ENCODE results near the gene PPP1R18. TPM values are rescaled to one million over a fixed set of nuclear protein-coding genes. Genes with fewer than 3 reads are reported as not detected.

PPP1R18 gene
- total and polyA plus RNA-seq, 9 of the 15 experiments (the other 6 are each of a cell fraction or from before 2014, with no cell fraction given): 12.0 to 99.2 (median 42.6) TPM

Small RNAs within 50 kb of the gene (small RNA-seq; reads per million reads assigned to genes)
- gene RF00019: not detected

Other genes starting within 250 kb of the PPP1R18 start
Only the 7 nearest of the 18 such genes appear.
- 16.9 and 26.8 TPM in 2 replicates for gene C6orf136, start 39.5 kb downstream of the PPP1R18 start, total RNA-seq (2014; rRNA removed)
- 14.1 and 14.5 TPM in 2 replicates for gene C6orf136, start 39.5 kb downstream of the PPP1R18 start, total RNA-seq (2014; rRNA removed; fragmentation: Illumina TruSeq; extraction: Trizol)
- 15.6 and 19.0 TPM in 2 replicates for gene C6orf136, start 39.5 kb downstream of the PPP1R18 start, total RNA-seq (2015; rRNA removed; fragmentation: Illumina TruSeq; extraction: Trizol)
- gene C6orf136, start 39.5 kb downstream of the PPP1R18 start, total RNA-seq (2021): 55.0 and 63.1 TPM in 2 replicates
- 16.2 and 35.4 TPM in 2 replicates for gene C6orf136, start 39.5 kb downstream of the PPP1R18 start, polyA plus RNA-seq (2011; rRNA removed)
- gene C6orf136, start 39.5 kb downstream of the PPP1R18 start, polyA plus RNA-seq (2014; fragmentation: Illumina TruSeq; extraction: Trizol): 50.3 and 54.6 TPM in 2 replicates
- 10 to 100 TPM; 18.4 to 18.5 TPM for gene C6orf136, start 39.5 kb downstream of the PPP1R18 start, polyA plus RNA-seq (2014; fragmentation: Nextera tagmentation; extraction: Ambion mirVana)
- gene C6orf136, start 39.5 kb downstream of the PPP1R18 start, polyA plus RNA-seq (2014; rRNA removed): 34.7 and 43.6 TPM in 2 replicates
- 57.7 and 62.8 TPM in 2 replicates for gene DHX16, start 13.6 kb downstream of the PPP1R18 start, total RNA-seq (2014; rRNA removed)
- 45.2 and 45.3 TPM in 2 replicates for gene DHX16, start 13.6 kb downstream of the PPP1R18 start, total RNA-seq (2014; rRNA removed; fragmentation: Illumina TruSeq; extraction: Trizol)
- gene DHX16, start 13.6 kb downstream of the PPP1R18 start, total RNA-seq (2015; rRNA removed; fragmentation: Illumina TruSeq; extraction: Trizol): 60.2 and 65.1 TPM in 2 replicates
- 42.7 and 47.5 TPM in 2 replicates for gene DHX16, start 13.6 kb downstream of the PPP1R18 start, total RNA-seq (2021)
- 41.5 and 57.4 TPM in 2 replicates for gene DHX16, start 13.6 kb downstream of the PPP1R18 start, polyA plus RNA-seq (2011; rRNA removed)
- 65.1 and 66.1 TPM in 2 replicates for gene DHX16, start 13.6 kb downstream of the PPP1R18 start, polyA plus RNA-seq (2014; fragmentation: Illumina TruSeq; extraction: Trizol)
- 10 to 100 TPM; 14.6 to 15.3 TPM for gene DHX16, start 13.6 kb downstream of the PPP1R18 start, polyA plus RNA-seq (2014; fragmentation: Nextera tagmentation; extraction: Ambion mirVana)
- gene DHX16, start 13.6 kb downstream of the PPP1R18 start, polyA plus RNA-seq (2014; rRNA removed): 47.9 and 57.3 TPM in 2 replicates
- gene NRM, start 4.3 kb upstream of the PPP1R18 start, total RNA-seq (2014; rRNA removed): 9.7 and 12.4 TPM in 2 replicates
- 10.6 and 14.4 TPM in 2 replicates for gene NRM, start 4.3 kb upstream of the PPP1R18 start, total RNA-seq (2014; rRNA removed; fragmentation: Illumina TruSeq; extraction: Trizol)
- 17.4 and 18.1 TPM in 2 replicates for gene NRM, start 4.3 kb upstream of the PPP1R18 start, total RNA-seq (2015; rRNA removed; fragmentation: Illumina TruSeq; extraction: Trizol)
- gene NRM, start 4.3 kb upstream of the PPP1R18 start, total RNA-seq (2021): 32.9 and 35.7 TPM in 2 replicates
- 12.6 and 22.9 TPM in 2 replicates for gene NRM, start 4.3 kb upstream of the PPP1R18 start, polyA plus RNA-seq (2011; rRNA removed)
- gene NRM, start 4.3 kb upstream of the PPP1R18 start, polyA plus RNA-seq (2014; fragmentation: Illumina TruSeq; extraction: Trizol): 57.9 and 58.2 TPM in 2 replicates
- gene NRM, start 4.3 kb upstream of the PPP1R18 start, polyA plus RNA-seq (2014; fragmentation: Nextera tagmentation; extraction: Ambion mirVana): 10 to 100 TPM; 16.1 to 18.6 TPM
- gene NRM, start 4.3 kb upstream of the PPP1R18 start, polyA plus RNA-seq (2014; rRNA removed): 19.4 and 22.5 TPM in 2 replicates
- 15.7 and 24.3 TPM in 2 replicates for gene MDC1, start 30.6 kb upstream of the PPP1R18 start, total RNA-seq (2014; rRNA removed)
- gene MDC1, start 30.6 kb upstream of the PPP1R18 start, total RNA-seq (2014; rRNA removed; fragmentation: Illumina TruSeq; extraction: Trizol): 20.0 and 25.5 TPM in 2 replicates
- gene MDC1, start 30.6 kb upstream of the PPP1R18 start, total RNA-seq (2015; rRNA removed; fragmentation: Illumina TruSeq; extraction: Trizol): 15.6 and 18.2 TPM in 2 replicates
- 96.8 and 114 TPM in 2 replicates for gene MDC1, start 30.6 kb upstream of the PPP1R18 start, total RNA-seq (2021)
- 21.5 and 55.8 TPM in 2 replicates for gene MDC1, start 30.6 kb upstream of the PPP1R18 start, polyA plus RNA-seq (2011; rRNA removed)
- 72.9 and 95.4 TPM in 2 replicates for gene MDC1, start 30.6 kb upstream of the PPP1R18 start, polyA plus RNA-seq (2014; fragmentation: Illumina TruSeq; extraction: Trizol)
- 1 to 10 TPM; 8.2 to 8.8 TPM for gene MDC1, start 30.6 kb upstream of the PPP1R18 start, polyA plus RNA-seq (2014; fragmentation: Nextera tagmentation; extraction: Ambion mirVana)
- gene MDC1, start 30.6 kb upstream of the PPP1R18 start, polyA plus RNA-seq (2014; rRNA removed): 31.3 and 35.0 TPM in 2 replicates
- gene TUBB, start 33.7 kb upstream of the PPP1R18 start, total RNA-seq (2014; rRNA removed): 1,062 and 1,409 TPM in 2 replicates
- 863 and 971 TPM in 2 replicates for gene TUBB, start 33.7 kb upstream of the PPP1R18 start, total RNA-seq (2014; rRNA removed; fragmentation: Illumina TruSeq; extraction: Trizol)
- 1,443 and 1,478 TPM in 2 replicates for gene TUBB, start 33.7 kb upstream of the PPP1R18 start, total RNA-seq (2015; rRNA removed; fragmentation: Illumina TruSeq; extraction: Trizol)
- gene TUBB, start 33.7 kb upstream of the PPP1R18 start, total RNA-seq (2021): 1,495 and 1,529 TPM in 2 replicates
- gene TUBB, start 33.7 kb upstream of the PPP1R18 start, polyA plus RNA-seq (2011; rRNA removed): 2,369 and 2,705 TPM in 2 replicates
- gene TUBB, start 33.7 kb upstream of the PPP1R18 start, polyA plus RNA-seq (2014; fragmentation: Illumina TruSeq; extraction: Trizol): 2,541 and 2,870 TPM in 2 replicates
- gene TUBB, start 33.7 kb upstream of the PPP1R18 start, polyA plus RNA-seq (2014; fragmentation: Nextera tagmentation; extraction: Ambion mirVana): 1,000 to 10,000 TPM; 1,106 to 1,864 TPM
- 1,462 and 1,903 TPM in 2 replicates for gene TUBB, start 33.7 kb upstream of the PPP1R18 start, polyA plus RNA-seq (2014; rRNA removed)
- gene FLOT1, start 56.0 kb upstream of the PPP1R18 start, total RNA-seq (2014; rRNA removed): 118 and 131 TPM in 2 replicates
- gene FLOT1, start 56.0 kb upstream of the PPP1R18 start, total RNA-seq (2014; rRNA removed; fragmentation: Illumina TruSeq; extraction: Trizol): 84.7 and 84.8 TPM in 2 replicates
- 101 and 102 TPM in 2 replicates for gene FLOT1, start 56.0 kb upstream of the PPP1R18 start, total RNA-seq (2015; rRNA removed; fragmentation: Illumina TruSeq; extraction: Trizol)
- gene FLOT1, start 56.0 kb upstream of the PPP1R18 start, total RNA-seq (2021): 124 and 127 TPM in 2 replicates
- gene FLOT1, start 56.0 kb upstream of the PPP1R18 start, polyA plus RNA-seq (2011; rRNA removed): 131 and 154 TPM in 2 replicates
- gene FLOT1, start 56.0 kb upstream of the PPP1R18 start, polyA plus RNA-seq (2014; fragmentation: Illumina TruSeq; extraction: Trizol): 138 and 144 TPM in 2 replicates
- gene FLOT1, start 56.0 kb upstream of the PPP1R18 start, polyA plus RNA-seq (2014; fragmentation: Nextera tagmentation; extraction: Ambion mirVana): 10 to 100 TPM; 11.7 to 12.0 TPM
- 149 and 174 TPM in 2 replicates for gene FLOT1, start 56.0 kb upstream of the PPP1R18 start, polyA plus RNA-seq (2014; rRNA removed)
- 18.7 and 24.7 TPM in 2 replicates for gene IER3, start 57.9 kb upstream of the PPP1R18 start, total RNA-seq (2014; rRNA removed)
- 8.0 and 8.2 TPM in 2 replicates for gene IER3, start 57.9 kb upstream of the PPP1R18 start, total RNA-seq (2014; rRNA removed; fragmentation: Illumina TruSeq; extraction: Trizol)
- 13.0 and 15.1 TPM in 2 replicates for gene IER3, start 57.9 kb upstream of the PPP1R18 start, total RNA-seq (2015; rRNA removed; fragmentation: Illumina TruSeq; extraction: Trizol)
- gene IER3, start 57.9 kb upstream of the PPP1R18 start, total RNA-seq (2021): 23.4 and 24.1 TPM in 2 replicates
- 8.8 and 11.5 TPM in 2 replicates for gene IER3, start 57.9 kb upstream of the PPP1R18 start, polyA plus RNA-seq (2011; rRNA removed)
- 11.4 and 12.5 TPM in 2 replicates for gene IER3, start 57.9 kb upstream of the PPP1R18 start, polyA plus RNA-seq (2014; fragmentation: Illumina TruSeq; extraction: Trizol)
- 1 to 10 TPM; 1.5 to 1.7 TPM for gene IER3, start 57.9 kb upstream of the PPP1R18 start, polyA plus RNA-seq (2014; fragmentation: Nextera tagmentation; extraction: Ambion mirVana)
- gene IER3, start 57.9 kb upstream of the PPP1R18 start, polyA plus RNA-seq (2014; rRNA removed): 26.0 and 30.0 TPM in 2 replicates